ENCODE data around the gene GPNMB.
A peak's percentile ranks its signal among the peaks of the same experiment; 100 is the strongest.

GPNMB gene

GRCh38 chr7:23273141-23273599, 26.6 kb downstream of the GPNMB start (continued):
- TF ChIP-seq YY1 (tag by site-specific recombination; IDR thresholded peaks at IDR 0.05) (0 out of 2 replicates have a peak, but pooled peaks have one; percentile 30), ZXDB (tag by site-specific recombination; IDR thresholded peaks at IDR 0.05) (peak; percentile 83), PRDM6 (tag by site-specific recombination; IDR thresholded peaks at IDR 0.05) (peak; percentile 79), BCL6B (tag by site-specific recombination; IDR thresholded peaks at IDR 0.05) (peak; percentile 28; the same call in 1 of the 2 replicates), IKZF3 (tag by site-specific recombination; IDR thresholded peaks at IDR 0.05) (peak; percentile 61), ZNF558 (tag by site-specific recombination; IDR thresholded peaks at IDR 0.05) (peak; percentile 47; the same call in 1 of the 2 replicates), ZNF24 (tag by site-specific recombination; IDR thresholded peaks at IDR 0.05) (peak; percentile 52; the same call in 1 of the 2 replicates), ZNF184 (tag by site-specific recombination; IDR thresholded peaks at IDR 0.05) (peak; percentile 78), ZFP69B (tag by site-specific recombination; IDR thresholded peaks at IDR 0.05) (peak; percentile 69), ZNF112 (tag by site-specific recombination; IDR thresholded peaks at IDR 0.05) (no peak), ZNF610 (tag by site-specific recombination; IDR thresholded peaks at IDR 0.05; ENCODE audit: borderline replicate concordance) (no peak), ZNF518A (tag by site-specific recombination; conservative IDR thresholded peaks at IDR 0.05; ENCODE audit: low read depth) (peak; percentile 35; the same call in 1 of the 2 replicates), ZNF2 (tag by site-specific recombination; IDR thresholded peaks at IDR 0.05) (peak; percentile 55; the same call in 1 of the 2 replicates), ZNF394 (tag by site-specific recombination; IDR thresholded peaks at IDR 0.05; ENCODE audit: borderline replicate concordance) (peak; percentile 52), ZNF629 (tag by site-specific recombination; IDR thresholded peaks at IDR 0.05) (peak; percentile 85), ZNF654 (tag by site-specific recombination; IDR thresholded peaks at IDR 0.05; ENCODE audit: low read depth) (peak; percentile 88), ZNF692 (tag by site-specific recombination; IDR thresholded peaks at IDR 0.05) (peak; percentile 91), ZNF621 (tag by site-specific recombination; IDR thresholded peaks at IDR 0.05) (no peak), WT1 (tag by site-specific recombination; IDR thresholded peaks at IDR 0.05) (peak; percentile 50; the same call in 1 of the 2 replicates), ZBTB44 (tag by site-specific recombination; IDR thresholded peaks at IDR 0.05) (0 out of 2 replicates have a peak, but pooled peaks have one; percentile 47), ZNF830 (tag by site-specific recombination; IDR thresholded peaks at IDR 0.05; ENCODE audit: low read depth) (no peak), ZNF596 (tag by site-specific recombination; IDR thresholded peaks at IDR 0.05) (peak; percentile 56; the same call in 1 of the 2 replicates), ZNF280C (tag by site-specific recombination; IDR thresholded peaks at IDR 0.05) (no peak)

All from HEK293 (cell line).